Body of pancreas (tissue), 4 donors: Measurements from ENCODE around the gene XRCC6.

Source experiments
- POLR2A ChIP-seq, 3 donors: fragments of 450-650 bp; IDR thresholded peaks; one replicate each; pipeline ENCODE4 v1.6.1; 2016; ENCODE audit warnings: antibody characterized with exemption in 3 of 3, mild to moderate bottlenecking in 2 of 3
- TF ChIP-seq, protein P1 (sequence below), 7 experiments: fragments of 450-650 bp in 4 of 7; fragments of 200-600 bp in 3 of 7; sonication (generic) in 3 of 7; IDR thresholded peaks; one replicate each; pipeline ENCODE4 v1.5.1; 2016 to 2019; ENCODE audit warnings: antibody characterized with exemption in 7 of 7

DNA sequence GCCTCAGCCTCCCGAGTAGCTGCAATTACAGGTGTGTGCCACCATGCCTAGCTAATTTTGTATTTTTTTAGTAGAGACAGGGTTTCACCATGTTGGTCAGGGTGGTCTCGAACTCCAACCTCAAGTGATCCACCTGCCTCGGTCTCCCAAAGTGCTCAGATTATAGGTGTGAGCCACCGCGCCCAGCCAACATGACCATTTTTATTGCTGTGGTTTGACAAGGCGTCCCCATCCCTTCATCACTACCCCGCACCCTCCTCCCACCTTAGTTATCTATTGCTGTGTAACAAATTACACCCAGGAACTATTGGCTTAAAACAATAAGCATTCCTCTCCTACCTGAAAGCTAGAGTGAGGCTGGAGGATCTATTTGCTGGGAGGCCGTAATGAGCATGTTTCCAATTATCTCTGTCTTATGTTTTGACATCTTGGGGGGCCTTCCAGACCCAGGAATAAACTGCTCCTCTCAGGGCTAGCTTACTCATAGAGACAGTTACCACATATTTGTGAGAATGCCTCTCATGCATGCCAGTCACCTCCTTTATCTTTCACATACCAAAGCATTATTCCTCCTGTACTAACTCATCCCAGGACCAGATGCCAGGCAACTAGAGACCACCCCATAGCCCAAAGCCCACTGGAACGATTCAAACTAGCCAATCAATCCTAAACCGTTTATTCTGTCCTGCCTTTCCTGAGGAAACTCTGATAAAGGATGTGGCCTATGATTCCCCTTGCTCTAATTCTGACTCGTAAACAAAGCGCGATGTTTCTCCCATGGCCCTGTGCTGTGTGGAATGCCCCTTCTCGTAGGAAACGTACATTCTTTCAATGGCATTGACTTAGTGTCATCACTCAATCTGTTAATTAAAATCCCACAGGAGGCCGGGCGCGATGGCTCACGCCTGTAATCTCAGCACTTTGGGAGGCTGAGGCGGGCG lies 48.1 kb downstream of the XRCC6 start:
- TF ChIP-seq, protein P1, sequence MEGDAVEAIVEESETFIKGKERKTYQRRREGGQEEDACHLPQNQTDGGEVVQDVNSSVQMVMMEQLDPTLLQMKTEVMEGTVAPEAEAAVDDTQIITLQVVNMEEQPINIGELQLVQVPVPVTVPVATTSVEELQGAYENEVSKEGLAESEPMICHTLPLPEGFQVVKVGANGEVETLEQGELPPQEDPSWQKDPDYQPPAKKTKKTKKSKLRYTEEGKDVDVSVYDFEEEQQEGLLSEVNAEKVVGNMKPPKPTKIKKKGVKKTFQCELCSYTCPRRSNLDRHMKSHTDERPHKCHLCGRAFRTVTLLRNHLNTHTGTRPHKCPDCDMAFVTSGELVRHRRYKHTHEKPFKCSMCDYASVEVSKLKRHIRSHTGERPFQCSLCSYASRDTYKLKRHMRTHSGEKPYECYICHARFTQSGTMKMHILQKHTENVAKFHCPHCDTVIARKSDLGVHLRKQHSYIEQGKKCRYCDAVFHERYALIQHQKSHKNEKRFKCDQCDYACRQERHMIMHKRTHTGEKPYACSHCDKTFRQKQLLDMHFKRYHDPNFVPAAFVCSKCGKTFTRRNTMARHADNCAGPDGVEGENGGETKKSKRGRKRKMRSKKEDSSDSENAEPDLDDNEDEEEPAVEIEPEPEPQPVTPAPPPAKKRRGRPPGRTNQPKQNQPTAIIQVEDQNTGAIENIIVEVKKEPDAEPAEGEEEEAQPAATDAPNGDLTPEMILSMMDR (IDR thresholded peaks at IDR 0.05) = no peak
- TF ChIP-seq POLR2A (IDR thresholded peaks at IDR 0.05) = no peak
